Measurements from ENCODE around the gene MED25. TPM values are rescaled to one million over a fixed set of nuclear protein-coding genes. Genes with fewer than 3 reads are reported as not detected.

Gene MED25
- total RNA-seq, 2 donors from 2014 or later = 94.8 to 108 TPM

GRCh38 chr19:49801966-49802661 lies 16.0 kb upstream of the MED25 start:
- H3K27ac Mint-ChIP-seq = no peak overlapping the region
- no peaks in the 10 kb centered on the region for H3K27me3 Mint-ChIP-seq
- peaks cover 3% of the 10 kb centered on the region for H3K4me1 Mint-ChIP-seq
- H3K9me3 ChIP-seq (ENCODE audit: control insufficient read depth, low read length, poor library complexity, severe bottlenecking) = no peaks in the 10 kb centered on the region
- ATAC-seq (no peak), DNase-seq (no peak)
- H3K4me3 Mint-ChIP-seq = no peak overlapping the region
- H3K36me3 Mint-ChIP-seq (ENCODE audit: low read depth) = peaks cover 3% of the 10 kb centered on the region

DNA sequence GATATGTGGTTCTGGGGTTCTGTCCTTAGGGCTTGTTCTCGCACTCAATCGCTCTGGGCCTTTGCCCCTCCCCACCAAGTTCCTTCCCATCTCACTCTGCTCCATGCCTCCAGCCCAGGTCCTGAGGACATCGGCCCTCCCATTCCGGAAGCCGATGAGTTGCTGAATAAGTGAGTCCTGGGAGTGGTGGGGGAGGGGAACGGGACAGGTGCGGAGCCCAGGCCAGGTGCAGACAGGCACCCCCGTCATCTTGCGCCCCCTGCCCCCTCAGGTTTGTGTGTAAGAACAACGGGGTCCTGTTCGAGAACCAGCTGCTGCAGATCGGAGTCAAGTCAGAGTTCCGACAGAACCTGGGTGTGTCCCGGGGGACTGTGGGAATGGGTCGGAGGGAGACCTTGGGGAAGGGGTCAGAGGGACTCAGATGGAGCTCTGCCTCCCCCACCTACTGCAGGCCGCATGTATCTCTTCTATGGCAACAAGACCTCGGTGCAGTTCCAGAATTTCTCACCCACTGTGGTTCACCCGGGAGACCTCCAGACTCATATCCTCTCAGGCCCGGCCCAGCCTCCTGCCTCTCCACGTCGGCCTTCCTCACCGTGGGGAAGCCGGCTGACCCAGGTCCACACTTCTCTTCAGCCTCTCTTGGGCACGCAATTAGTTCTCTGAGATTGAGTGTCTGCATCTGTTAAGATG lies 15.1 kb upstream of the MED25 start:
- ATAC-seq (no peak), DNase-seq (no peak)
- Mint-ChIP-seq H3K36me3 (ENCODE audit: low read depth) (peaks cover 3% of the 10 kb centered on the region), H3K4me3 (no peak overlapping the region), H3K27me3 (no peaks in the 10 kb centered on the region), H3K4me1 (peaks cover 4% of the 10 kb centered on the region), H3K27ac (no peak overlapping the region)
- no peaks in the 10 kb centered on the region for H3K9me3 ChIP-seq (ENCODE audit: control insufficient read depth, low read length, poor library complexity, severe bottlenecking)

GRCh38 chr19:49803529-49803856 lies 14.6 kb upstream of the MED25 start:
- Mint-ChIP-seq H3K4me3 (no peak overlapping the region), H3K4me1 (peaks cover 5% of the 10 kb centered on the region), H3K36me3 (ENCODE audit: low read depth) (peaks cover 3% of the 10 kb centered on the region), H3K27ac (no peak overlapping the region), H3K27me3 (no peaks in the 10 kb centered on the region)
- no peak for ATAC-seq
- DNase-seq = no peak
- H3K9me3 ChIP-seq (ENCODE audit: control insufficient read depth, low read length, poor library complexity, severe bottlenecking) = no peaks in the 10 kb centered on the region

GRCh38 chr19:49805822-49806619 lies 12.1 kb upstream of the MED25 start:
- Mint-ChIP-seq H3K4me3 (no peak overlapping the region), H3K4me1 (peaks cover 20% of the 10 kb centered on the region), H3K27ac (peak overlapping the region; percentile 14), H3K27me3 (no peaks in the 10 kb centered on the region), H3K36me3 (ENCODE audit: low read depth) (peaks cover 3% of the 10 kb centered on the region)
- ATAC-seq (no peak), DNase-seq (no peak)
- no peaks in the 10 kb centered on the region for H3K9me3 ChIP-seq (ENCODE audit: control insufficient read depth, low read length, poor library complexity, severe bottlenecking)

DNA sequence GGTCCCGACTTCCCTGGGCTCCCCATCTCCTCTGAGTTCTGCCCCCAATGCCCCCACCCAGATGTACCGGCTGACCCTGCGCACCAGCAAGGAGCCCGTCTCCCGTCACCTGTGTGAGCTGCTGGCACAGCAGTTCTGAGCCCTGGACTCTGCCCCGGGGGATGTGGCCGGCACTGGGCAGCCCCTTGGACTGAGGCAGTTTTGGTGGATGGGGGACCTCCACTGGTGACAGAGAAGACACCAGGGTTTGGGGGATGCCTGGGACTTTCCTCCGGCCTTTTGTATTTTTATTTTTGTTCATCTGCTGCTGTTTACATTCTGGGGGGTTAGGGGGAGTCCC lies 11.5 kb upstream of the MED25 start:
- ATAC-seq (no peak), DNase-seq (no peak)
- Mint-ChIP-seq H3K4me1 (peaks cover 22% of the 10 kb centered on the region), H3K27me3 (no peaks in the 10 kb centered on the region), H3K36me3 (ENCODE audit: low read depth) (peaks cover 3% of the 10 kb centered on the region), H3K4me3 (no peak overlapping the region), H3K27ac (peak overlapping the region; percentile 14)
- H3K9me3 ChIP-seq (ENCODE audit: control insufficient read depth, low read length, poor library complexity, severe bottlenecking) = no peaks in the 10 kb centered on the region

DNA sequence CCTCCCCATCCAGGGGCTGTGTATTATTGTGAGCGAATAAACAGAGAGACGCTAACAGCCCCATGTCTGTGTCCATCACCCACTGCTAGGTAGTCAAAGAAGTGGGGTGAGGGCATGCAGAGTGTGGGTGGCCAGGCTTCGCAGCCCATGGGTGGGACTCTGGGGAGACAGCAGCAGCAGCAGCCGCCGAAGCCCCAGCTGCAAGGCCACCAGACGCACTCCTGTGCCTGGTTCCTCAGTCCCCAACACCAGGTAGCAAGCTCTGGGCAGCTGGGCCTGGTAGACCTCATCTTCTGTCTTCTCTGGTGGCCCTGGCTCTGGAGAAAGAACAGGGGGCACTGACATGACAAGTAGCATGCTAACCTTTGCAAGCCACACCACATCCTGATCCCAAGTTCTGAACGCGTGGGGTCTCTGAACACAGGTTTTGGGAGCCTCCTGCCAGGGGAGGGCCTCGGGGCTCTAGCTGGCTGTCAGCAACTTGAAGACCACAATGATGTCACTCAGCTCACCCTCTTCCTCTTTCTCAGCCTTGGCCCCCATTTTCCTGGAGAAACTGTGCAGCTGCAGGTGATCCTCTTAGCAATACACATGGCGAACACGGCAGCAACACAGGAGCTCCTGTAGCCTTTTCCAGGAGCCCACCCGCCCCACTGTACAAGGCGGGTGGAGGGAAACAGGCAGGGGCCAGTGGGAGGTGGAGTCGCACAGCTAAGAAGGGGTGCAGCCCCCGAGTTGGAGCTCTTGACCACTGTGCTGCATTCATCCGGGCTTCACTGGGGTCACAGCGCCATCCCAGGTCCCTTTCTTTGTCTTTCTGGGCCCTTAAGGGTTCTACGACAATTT lies 10.8 kb upstream of the MED25 start:
- Mint-ChIP-seq H3K4me1 (peaks cover 22% of the 10 kb centered on the region), H3K27ac (peak overlapping the region; percentile 88), H3K4me3 (no peak overlapping the region), H3K36me3 (ENCODE audit: low read depth) (peaks cover 3% of the 10 kb centered on the region), H3K27me3 (no peaks in the 10 kb centered on the region)
- no peaks in the 10 kb centered on the region for H3K9me3 ChIP-seq (ENCODE audit: control insufficient read depth, low read length, poor library complexity, severe bottlenecking)
- DNase-seq = no peak
- no peak for ATAC-seq

DNA sequence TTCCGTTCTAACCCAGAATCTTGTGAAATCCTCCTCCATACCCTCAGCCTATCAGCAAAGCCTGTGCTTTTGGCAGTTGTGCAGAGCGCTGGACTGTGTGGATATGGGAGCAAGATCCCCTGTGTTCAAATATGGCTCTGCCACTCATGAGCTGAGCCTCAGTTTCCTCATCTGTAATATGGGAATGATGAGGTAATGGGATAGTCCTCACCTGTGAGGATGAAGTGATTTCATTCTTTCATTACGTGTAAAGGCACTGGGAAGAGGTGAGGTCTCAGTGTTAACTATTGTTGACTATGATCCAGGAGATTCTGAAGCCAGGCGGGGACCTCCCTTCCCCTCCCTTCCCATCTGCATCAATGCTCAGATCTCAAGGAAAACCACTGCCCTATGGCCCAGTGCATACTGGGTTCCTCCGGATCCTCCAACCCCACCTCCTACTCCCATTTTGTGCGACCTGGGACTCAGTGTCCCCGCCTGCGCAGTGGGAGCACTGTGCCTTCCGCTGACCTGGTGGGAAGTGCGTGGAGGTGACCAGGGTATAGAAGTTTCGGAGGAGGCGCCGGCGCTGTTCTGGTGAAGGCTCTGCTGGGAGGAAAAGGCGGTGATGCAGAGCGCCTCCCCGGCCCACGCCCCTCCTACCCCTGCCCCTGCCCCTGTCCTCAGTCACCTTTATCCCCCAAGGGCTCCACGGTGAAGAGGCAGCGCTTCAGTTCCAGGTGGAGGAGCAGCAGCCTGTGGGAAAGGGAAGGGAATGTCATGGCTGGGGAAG lies 10.0 kb upstream of the MED25 start:
- H3K4me3 Mint-ChIP-seq = peak overlapping the region; percentile 94
- H3K27ac Mint-ChIP-seq = peak overlapping the region; percentile 88
- ATAC-seq (no peak), DNase-seq (no peak)
- H3K27me3 Mint-ChIP-seq = no peaks in the 10 kb centered on the region
- H3K4me1 Mint-ChIP-seq = peaks cover 29% of the 10 kb centered on the region
- no peaks in the 10 kb centered on the region for H3K9me3 ChIP-seq (ENCODE audit: control insufficient read depth, low read length, poor library complexity, severe bottlenecking)
- H3K36me3 Mint-ChIP-seq (ENCODE audit: low read depth) = peaks cover 3% of the 10 kb centered on the region

GRCh38 chr19:49808711-49809159 lies 9.4 kb upstream of the MED25 start:
- ATAC-seq (peak; percentile 49), DNase-seq (peak; percentile 82 to 91 (median 83))

GRCh38 chr19:49809160-49809940 lies 8.7 kb upstream of the MED25 start:
- DNase-seq (peak; percentile 38 to 53 (median 46)), ATAC-seq (peak; percentile 28)
- H3K27ac Mint-ChIP-seq = peak overlapping the region; percentile 88
- no peaks in the 10 kb centered on the region for H3K9me3 ChIP-seq (ENCODE audit: control insufficient read depth, low read length, poor library complexity, severe bottlenecking)
- peak overlapping the region; percentile 94 for H3K4me3 Mint-ChIP-seq
- peaks cover 35% of the 10 kb centered on the region for H3K4me1 Mint-ChIP-seq
- peaks cover 3% of the 10 kb centered on the region for H3K36me3 Mint-ChIP-seq (ENCODE audit: low read depth)
- no peaks in the 10 kb centered on the region for H3K27me3 Mint-ChIP-seq

More at GRCh38 chr19:49808711-49809159, 9.4 kb upstream of the MED25 start:
- no peaks in the 10 kb centered on the region for H3K9me3 ChIP-seq (ENCODE audit: control insufficient read depth, low read length, poor library complexity, severe bottlenecking)
- Mint-ChIP-seq H3K36me3 (ENCODE audit: low read depth) (peaks cover 3% of the 10 kb centered on the region), H3K4me1 (peaks cover 32% of the 10 kb centered on the region), H3K4me3 (peak overlapping the region; percentile 94), H3K27ac (peak overlapping the region; percentile 88), H3K27me3 (no peaks in the 10 kb centered on the region)

DNA sequence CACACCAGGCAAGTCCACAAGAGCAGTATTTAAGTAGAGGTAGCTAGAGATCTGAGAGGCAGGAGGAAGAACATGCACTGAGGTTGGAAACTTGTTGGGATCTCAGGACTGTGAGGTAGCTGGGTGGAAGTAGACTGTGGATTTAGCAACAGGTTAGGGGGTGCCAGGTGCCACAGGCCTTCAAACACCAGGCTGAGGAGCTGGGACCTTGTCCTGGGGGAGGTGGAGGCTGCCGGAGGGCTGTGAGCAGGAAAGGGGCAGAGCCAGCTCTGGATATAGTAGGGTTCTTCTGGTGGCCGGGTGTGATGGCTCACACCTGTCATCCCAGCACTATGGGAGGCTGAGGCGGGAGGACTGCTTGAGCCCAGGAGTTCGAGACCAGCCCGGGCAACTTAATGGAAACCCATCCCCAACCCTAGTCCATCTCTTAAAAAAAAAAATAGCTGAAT lies 8.1 kb upstream of the MED25 start:
- DNase-seq (no peak), ATAC-seq (no peak)
- peaks cover 3% of the 10 kb centered on the region for H3K36me3 Mint-ChIP-seq (ENCODE audit: low read depth)
- peak overlapping the region; percentile 94 for H3K4me3 Mint-ChIP-seq
- H3K9me3 ChIP-seq (ENCODE audit: control insufficient read depth, low read length, poor library complexity, severe bottlenecking) = no peaks in the 10 kb centered on the region
- peak overlapping the region; percentile 88 for H3K27ac Mint-ChIP-seq
- H3K4me1 Mint-ChIP-seq = peaks cover 39% of the 10 kb centered on the region
- H3K27me3 Mint-ChIP-seq = no peaks in the 10 kb centered on the region

DNA sequence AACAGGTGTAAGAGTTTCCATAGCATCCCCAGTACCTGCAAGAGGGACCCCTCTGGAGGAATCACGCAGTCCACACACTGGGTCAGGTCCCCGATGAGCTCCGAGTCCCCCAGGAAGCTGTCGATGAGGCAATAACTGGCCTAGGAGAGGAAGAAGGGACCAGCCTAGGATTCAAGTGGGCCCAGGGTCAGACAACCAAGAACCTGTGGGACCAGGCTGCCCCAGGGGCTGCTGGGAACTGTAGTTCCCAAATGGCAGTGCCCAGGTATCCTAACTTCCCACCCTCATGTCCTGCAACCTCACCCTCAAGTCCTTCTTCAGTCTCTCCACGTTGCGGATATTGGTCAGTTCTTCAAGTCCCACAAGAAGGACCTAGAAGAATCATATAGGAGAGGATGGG lies 6.8 kb upstream of the MED25 start:
- H3K9me3 ChIP-seq (ENCODE audit: control insufficient read depth, low read length, poor library complexity, severe bottlenecking) = no peaks in the 10 kb centered on the region
- H3K4me3 Mint-ChIP-seq = peak overlapping the region; percentile 49
- DNase-seq (no peak), ATAC-seq (no peak)
- H3K27me3 Mint-ChIP-seq = no peaks in the 10 kb centered on the region
- peaks cover under 1% of the 10 kb centered on the region for H3K36me3 Mint-ChIP-seq (ENCODE audit: low read depth)
- H3K4me1 Mint-ChIP-seq = peaks cover 37% of the 10 kb centered on the region
- H3K27ac Mint-ChIP-seq = peak overlapping the region; percentile 97
